Thoracic aorta (tissue), 2 donors: ENCODE data around the gene THAP2. TPM values are rescaled to one million over a fixed set of nuclear protein-coding genes. Genes with fewer than 3 reads are reported as not detected.

Experiments
- ATAC-seq: fragments of 150-250 bp; one replicate; pipeline ENCODE4 v1.8.0; 2017; ENCODE audit warnings: low read depth; ENCODE audit not compliant: insufficient number of reproducible peaks, low FRiP score
- DNase-seq: peaks from one replicate; pipeline ENCODE4 v3.0.0-alpha.2; 2020; ENCODE audit warnings: low spot score
- H3K27ac ChIP-seq, 2 donors: fragments of 200-600 bp; sonication (generic); 1 replicate in 1 of 2; 2 replicates in 1 of 2; pipeline ENCODE4 v1.5.1; 2016; ENCODE audit warnings: mild to moderate bottlenecking in 2 of 2, moderate library complexity in 2 of 2
- H3K27me3 ChIP-seq: fragments of 200-600 bp; sonication (generic); replicated peaks from 2 replicates; pipeline ENCODE4 v1.6.0; 2016; ENCODE audit warnings: mild to moderate bottlenecking; ENCODE audit not compliant: insufficient read depth
- H3K36me3 ChIP-seq: fragments of 200-600 bp; sonication (generic); one replicate; pipeline ENCODE4 v1.5.1; 2016
- H3K4me1 ChIP-seq, 2 donors: fragments of 200-600 bp; sonication (generic); 1 replicate in 1 of 2; 2 replicates in 1 of 2; pipeline versions ENCODE4 v1.5.1 to v1.6.0; 2016; ENCODE audit warnings: low read depth in 2 of 2, mild to moderate bottlenecking in 1 of 2; ENCODE audit not compliant: control insufficient read depth in 1 of 2
- H3K4me3 ChIP-seq: fragments of 200-600 bp; sonication (generic); 2 replicates; pipeline ENCODE4 v1.5.1; 2016; ENCODE audit warnings: mild to moderate bottlenecking
- H3K9me3 ChIP-seq: fragments of 200-600 bp; sonication (generic); 2 replicates; pipeline ENCODE4 v1.5.1; 2016
- CTCF ChIP-seq: fragments of 200-600 bp; sonication (generic); IDR thresholded peaks from one replicate; pipeline ENCODE4 v1.5.1; 2019; ENCODE audit warnings: antibody characterized with exemption
- total RNA-seq, 2 donors: library from RNA; depleted of rRNA; stranded (reverse); fragments of >200 nt; gene quantifications; one replicate each; pipeline versions ENCODE4 v1.1.0 to v1.2.3, GENCODE V29; 2016

The THAP2 gene
- total RNA-seq, 2 donors from 2014 or later: 0.95 to 5.9 TPM

GRCh38 chr12:71641390-71641789, 22.7 kb upstream of the THAP2 start:
- no peak for ATAC-seq
- no peak for TF ChIP-seq CTCF

GRCh38 chr12:71642264-71642663, 21.8 kb upstream of the THAP2 start:
- no peak overlapping the region for H3K4me3 ChIP-seq
- H3K27ac ChIP-seq: no peak overlapping the region
- TF ChIP-seq CTCF: no peak
- DNase-seq (no peak), ATAC-seq (no peak)
- H3K36me3 ChIP-seq: peaks cover 30% of the 10 kb centered on the region
- no peaks in the 10 kb centered on the region for H3K27me3 ChIP-seq
- H3K4me1 ChIP-seq: peaks cover 8 to 11% of the 10 kb centered on the region in 2 donors
- H3K9me3 ChIP-seq: no peaks in the 10 kb centered on the region

More at GRCh38 chr12:71641390-71641789, 22.7 kb upstream of the THAP2 start:
- no peaks in the 10 kb centered on the region for H3K27me3 ChIP-seq
- no peak overlapping the region for H3K4me3 ChIP-seq
- DNase-seq: no peak
- H3K9me3 ChIP-seq: no peaks in the 10 kb centered on the region
- peaks cover 30% of the 10 kb centered on the region for H3K36me3 ChIP-seq
- no peak overlapping the region for H3K27ac ChIP-seq
- H3K4me1 ChIP-seq: peaks cover 11 to 12% of the 10 kb centered on the region in 2 donors

- peaks cover 4 to 5% of the 10 kb centered on the region in 2 donors for H3K4me1 ChIP-seq
- no peaks in the 10 kb centered on the region for H3K27me3 ChIP-seq
- no peak overlapping the region for H3K4me3 ChIP-seq
- ATAC-seq (no peak), DNase-seq (no peak)
- no peak for TF ChIP-seq CTCF
- no peaks in the 10 kb centered on the region for H3K9me3 ChIP-seq
- H3K27ac ChIP-seq: no peak overlapping the region
- peaks cover 30% of the 10 kb centered on the region for H3K36me3 ChIP-seq
These were observed 18.8 kb upstream of the THAP2 start for GRCh38 chr12:71645268-71645667.

GRCh38 chr12:71646512-71646911, 17.6 kb upstream of the THAP2 start:
- TF ChIP-seq CTCF: no peak
- no peak overlapping the region for H3K27ac ChIP-seq
- H3K9me3 ChIP-seq: no peaks in the 10 kb centered on the region
- H3K4me3 ChIP-seq: no peak overlapping the region
- ATAC-seq: no peak
- no peak for DNase-seq
- H3K36me3 ChIP-seq: peaks cover 27% of the 10 kb centered on the region
- H3K4me1 ChIP-seq: peaks cover 6 to 8% of the 10 kb centered on the region in 2 donors
- no peaks in the 10 kb centered on the region for H3K27me3 ChIP-seq

- peaks cover 15% of the 10 kb centered on the region for H3K36me3 ChIP-seq
These were observed 15.6 kb upstream of the THAP2 start for GRCh38 chr12:71648537-71648936.

More at GRCh38 chr12:71648537-71648936, 15.6 kb upstream of the THAP2 start:
- DNase-seq (no peak), ATAC-seq (no peak)
- TF ChIP-seq CTCF: no peak
- Histone ChIP-seq H3K27ac (no peak overlapping the region), H3K4me3 (no peak overlapping the region), H3K27me3 (no peaks in the 10 kb centered on the region), H3K4me1 (peaks cover 10 to 11% of the 10 kb centered on the region in 2 donors), H3K9me3 (no peaks in the 10 kb centered on the region)
